Cardiac fibroblast (primary cell): ENCODE measurements around the gene PPP1R1B.
A peak's percentile ranks its signal among the peaks of the same experiment; 100 is the strongest.

ENCODE experiments used
- DNase-seq, 2 donors: peaks; one replicate each; pipeline versions ENCODE4 v3.0.0 to v3.0.0-alpha.2; 2010; ENCODE audit warnings: low read depth in 2 of 2
- H3K4me3 ChIP-seq, 2 donors: replicated peaks in 1 of 2; 1 replicate in 1 of 2; 2 replicates in 1 of 2; pipeline ENCODE4 v1.5.1; 2011; ENCODE audit warnings: low read depth in 2 of 2, low read length in 2 of 2, mild to moderate bottlenecking in 2 of 2, moderate library complexity in 1 of 2
- CTCF ChIP-seq: IDR thresholded peaks from one replicate; pipeline ENCODE4 v1.5.1; 2011; ENCODE audit warnings: low read depth, mild to moderate bottlenecking, low read length, inconsistent platforms

The PPP1R1B gene

DNA sequence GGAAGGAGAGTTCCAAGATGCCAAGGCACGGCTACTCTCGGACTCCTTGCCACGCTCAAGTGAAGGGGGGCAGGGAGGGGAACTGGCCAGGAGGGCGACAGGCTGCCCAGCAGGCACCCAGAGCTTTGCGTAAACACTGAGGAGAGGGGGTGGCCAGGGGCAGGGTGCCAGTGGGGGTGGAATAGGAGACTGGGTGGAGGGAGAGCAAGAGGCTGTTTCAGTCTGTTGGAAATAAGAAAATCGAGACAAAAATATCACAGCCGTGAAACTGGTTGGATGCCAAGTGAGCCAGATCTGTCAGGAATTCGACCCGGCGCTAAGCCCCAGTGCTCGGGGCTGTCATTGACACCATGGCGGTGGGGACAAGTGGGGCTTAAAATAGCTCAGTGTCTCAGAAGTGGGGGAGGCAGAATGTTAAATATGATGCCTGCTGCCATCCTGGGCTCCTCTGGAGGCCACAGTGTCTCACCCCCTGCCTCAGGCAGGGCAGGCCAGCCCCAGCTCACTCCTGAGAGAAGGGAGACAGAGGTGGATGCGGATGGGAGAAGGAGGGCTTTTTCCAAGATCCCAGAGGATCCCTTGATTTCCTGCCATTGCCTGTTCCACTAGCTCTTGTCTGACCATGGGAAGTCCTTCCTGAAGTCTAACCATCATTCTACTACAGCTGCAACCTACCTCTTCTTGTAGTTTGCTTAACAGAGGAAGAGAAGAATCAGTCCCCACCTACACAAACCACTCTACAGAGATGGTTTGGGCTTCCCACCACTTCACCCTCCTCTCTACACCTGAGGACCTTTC, 51.0 kb downstream of the PPP1R1B start:
- H3K4me3 ChIP-seq: no peak overlapping the region
- DNase-seq: peak in 1 of 2 donors; percentile 33
- TF ChIP-seq CTCF: no peak

- H3K4me3 ChIP-seq: no peak overlapping the region
- no peak for TF ChIP-seq CTCF
Measured at GRCh38 chr17:39678340-39679116, 51.8 kb downstream of the PPP1R1B start.

DNA sequence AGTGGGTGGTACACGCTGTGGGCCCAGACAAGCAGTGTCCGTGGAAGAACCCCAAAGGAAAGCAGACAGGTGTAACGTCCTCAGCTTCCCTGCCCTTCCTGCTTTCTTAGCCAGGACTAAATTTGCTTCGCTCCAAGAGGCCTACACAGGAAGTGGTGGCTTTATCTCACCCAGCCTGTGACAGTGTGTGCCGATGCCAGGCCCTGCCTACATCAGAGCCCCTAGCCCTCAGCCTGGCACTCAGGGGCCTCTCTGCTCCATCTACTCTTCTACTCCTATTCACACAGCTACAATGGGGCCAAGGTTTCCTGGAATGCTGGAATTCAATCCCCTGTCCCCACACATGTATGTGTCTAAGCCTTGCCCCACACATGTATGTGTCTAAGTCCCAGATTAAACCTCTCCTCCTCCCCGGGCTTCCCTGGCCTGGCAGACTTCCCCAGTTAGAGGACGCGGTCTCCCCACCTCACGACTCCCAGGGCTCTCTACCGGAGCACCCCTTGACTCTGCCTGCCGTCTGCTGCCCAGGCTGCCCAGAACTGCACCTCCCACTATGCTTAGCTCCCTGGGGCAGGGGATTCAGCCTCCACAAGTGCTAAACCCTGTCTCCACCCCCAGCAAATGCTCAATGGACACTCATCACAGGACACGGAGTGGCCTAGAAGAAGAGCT, 52.9 kb downstream of the PPP1R1B start:
- no peak overlapping the region for H3K4me3 ChIP-seq
- no peak for TF ChIP-seq CTCF
- no peak for DNase-seq

More at GRCh38 chr17:39678340-39679116, 51.8 kb downstream of the PPP1R1B start:
- no peak for DNase-seq

DNA sequence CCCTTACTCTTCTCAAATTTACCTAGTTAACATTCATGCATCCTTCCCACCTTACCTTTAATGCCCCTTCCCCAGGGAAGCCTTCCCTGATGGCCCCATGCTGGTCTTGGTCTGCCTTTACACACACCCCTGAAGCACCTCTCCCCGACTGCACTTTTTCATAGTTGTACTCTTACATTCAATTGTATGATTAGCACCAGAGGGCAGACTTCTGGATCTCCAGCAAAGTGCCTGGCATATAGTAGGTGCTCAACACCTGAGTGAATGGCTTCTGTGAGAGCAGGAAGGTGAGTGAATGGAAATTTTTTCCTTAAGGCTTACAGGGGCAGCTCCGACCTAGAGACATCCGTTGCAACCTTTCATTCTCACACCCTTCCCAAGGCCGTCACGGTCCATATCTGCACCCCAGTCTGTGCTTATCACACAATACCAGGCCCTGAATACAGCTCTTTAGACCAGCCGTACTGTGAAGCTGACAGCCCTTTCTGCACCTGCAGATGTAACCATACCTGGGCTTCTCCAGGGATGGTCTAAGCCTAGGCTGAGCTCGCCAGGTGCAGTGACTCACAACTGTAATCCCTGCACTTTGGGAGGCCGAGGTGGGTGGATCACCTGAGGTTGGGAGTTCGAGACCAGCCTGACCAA, 56.7 kb downstream of the PPP1R1B start:
- H3K4me3 ChIP-seq: no peak overlapping the region
- no peak for TF ChIP-seq CTCF

GRCh38 chr17:39684369-39685192, 57.8 kb downstream of the PPP1R1B start:
- TF ChIP-seq CTCF: no peak

More for the DNA sequence above, 56.7 kb downstream of the PPP1R1B start:
- DNase-seq: no peak

More at GRCh38 chr17:39684369-39685192, 57.8 kb downstream of the PPP1R1B start:
- no peak overlapping the region for H3K4me3 ChIP-seq
- DNase-seq: no peak
